ENCODE results near the gene KIF16B.

KIF16B gene

GRCh38 chr20:16293590-16293989 lies 279.7 kb downstream of the KIF16B start:
- TF ChIP-seq, protein P1, sequence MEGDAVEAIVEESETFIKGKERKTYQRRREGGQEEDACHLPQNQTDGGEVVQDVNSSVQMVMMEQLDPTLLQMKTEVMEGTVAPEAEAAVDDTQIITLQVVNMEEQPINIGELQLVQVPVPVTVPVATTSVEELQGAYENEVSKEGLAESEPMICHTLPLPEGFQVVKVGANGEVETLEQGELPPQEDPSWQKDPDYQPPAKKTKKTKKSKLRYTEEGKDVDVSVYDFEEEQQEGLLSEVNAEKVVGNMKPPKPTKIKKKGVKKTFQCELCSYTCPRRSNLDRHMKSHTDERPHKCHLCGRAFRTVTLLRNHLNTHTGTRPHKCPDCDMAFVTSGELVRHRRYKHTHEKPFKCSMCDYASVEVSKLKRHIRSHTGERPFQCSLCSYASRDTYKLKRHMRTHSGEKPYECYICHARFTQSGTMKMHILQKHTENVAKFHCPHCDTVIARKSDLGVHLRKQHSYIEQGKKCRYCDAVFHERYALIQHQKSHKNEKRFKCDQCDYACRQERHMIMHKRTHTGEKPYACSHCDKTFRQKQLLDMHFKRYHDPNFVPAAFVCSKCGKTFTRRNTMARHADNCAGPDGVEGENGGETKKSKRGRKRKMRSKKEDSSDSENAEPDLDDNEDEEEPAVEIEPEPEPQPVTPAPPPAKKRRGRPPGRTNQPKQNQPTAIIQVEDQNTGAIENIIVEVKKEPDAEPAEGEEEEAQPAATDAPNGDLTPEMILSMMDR (IDR thresholded peaks at IDR 0.05) = no peak

DNA sequence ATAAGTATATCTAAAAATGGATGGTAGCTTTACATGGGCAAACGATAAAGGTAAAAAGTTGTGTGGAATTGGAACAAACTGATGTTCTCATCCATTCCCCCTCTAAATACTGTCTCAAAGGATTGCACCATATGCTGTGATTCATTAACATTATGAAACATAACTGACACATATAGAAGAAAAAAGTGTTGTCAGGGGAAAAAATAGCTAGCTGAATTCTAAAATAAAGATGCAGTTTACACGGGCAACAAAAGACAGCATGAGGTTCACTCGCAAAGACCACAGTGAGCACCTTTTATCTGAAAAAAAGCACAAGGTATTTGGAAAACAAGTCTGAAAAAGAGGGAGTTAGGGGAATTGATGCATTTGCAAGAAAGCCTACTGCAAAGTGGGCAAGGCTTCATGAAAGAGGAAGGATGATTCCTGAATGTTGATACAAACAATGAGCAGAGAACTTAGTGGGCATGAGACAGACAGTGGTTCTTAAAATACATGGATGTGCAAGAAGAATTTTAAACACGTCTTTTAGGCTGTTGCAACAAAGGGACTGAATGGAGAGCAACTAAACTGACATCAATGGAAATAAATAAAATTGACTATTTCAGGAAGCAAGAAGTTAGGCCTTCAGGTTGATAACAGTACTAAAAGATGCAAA lies 280.9 kb downstream of the KIF16B start:
- TF ChIP-seq, protein P1 (IDR thresholded peaks at IDR 0.05) = no peak

DNA sequence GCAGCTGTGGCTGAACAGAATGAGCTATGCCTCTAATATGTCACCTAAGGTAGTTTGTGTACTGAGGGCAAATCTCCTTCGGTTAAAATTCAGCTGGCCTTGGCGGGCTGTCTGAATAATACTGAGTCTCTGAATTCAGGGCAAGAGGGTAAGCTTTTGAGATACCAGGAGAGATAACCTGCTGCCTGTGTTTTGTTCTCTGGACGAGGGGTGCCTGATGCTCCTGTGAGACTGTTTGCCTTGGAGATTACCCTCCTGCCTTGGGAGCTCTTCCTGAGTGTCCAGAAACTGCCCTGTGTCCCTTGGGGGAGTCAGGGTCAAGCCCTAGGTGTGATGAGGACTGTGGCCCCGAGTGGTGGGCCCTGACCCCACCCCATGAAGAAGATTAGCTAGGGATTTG lies 282.9 kb downstream of the KIF16B start:
- TF ChIP-seq, protein P1 (IDR thresholded peaks at IDR 0.05) = no peak

- TF ChIP-seq, protein P1 (IDR thresholded peaks at IDR 0.05) = no peak
Measured at GRCh38 chr20:16287776-16288175, 285.5 kb downstream of the KIF16B start.

- TF ChIP-seq, protein P1 (IDR thresholded peaks at IDR 0.05) = no peak
Measured at GRCh38 chr20:16286601-16287000, 286.6 kb downstream of the KIF16B start.

DNA sequence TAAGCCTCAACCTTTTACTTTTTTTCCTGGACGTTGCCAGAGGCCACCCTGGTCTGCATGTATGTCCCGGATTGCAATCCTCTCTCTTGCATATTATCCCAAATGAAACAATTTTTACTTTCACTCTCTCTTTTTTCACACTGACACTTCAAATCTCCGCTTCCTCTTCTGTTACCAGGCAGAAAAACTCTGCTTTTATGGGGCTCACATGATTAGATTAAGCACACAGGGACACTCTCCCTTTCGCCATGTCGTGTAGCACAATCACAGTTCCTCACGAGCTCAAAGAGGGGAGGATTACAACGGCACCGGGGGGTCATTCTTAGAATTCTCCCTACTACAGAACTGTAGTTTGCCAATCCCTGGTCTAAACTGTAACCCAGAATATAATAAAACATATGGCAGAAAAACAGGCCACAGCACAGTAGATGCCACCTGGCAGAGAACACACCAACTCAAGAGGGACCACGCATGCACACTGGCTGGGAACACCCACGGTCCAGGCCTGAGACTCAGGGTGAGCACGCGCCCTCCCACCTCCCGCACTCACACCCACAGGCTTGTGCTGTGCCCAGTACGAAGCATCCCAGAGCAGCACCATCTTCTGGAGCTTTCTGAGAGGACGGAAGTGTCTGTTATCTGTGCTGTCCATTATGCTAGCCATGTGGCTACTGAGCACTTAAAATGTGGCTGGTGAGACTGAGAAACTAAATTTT lies 288.7 kb downstream of the KIF16B start:
- TF ChIP-seq, protein P1 (IDR thresholded peaks at IDR 0.05) = no peak

DNA sequence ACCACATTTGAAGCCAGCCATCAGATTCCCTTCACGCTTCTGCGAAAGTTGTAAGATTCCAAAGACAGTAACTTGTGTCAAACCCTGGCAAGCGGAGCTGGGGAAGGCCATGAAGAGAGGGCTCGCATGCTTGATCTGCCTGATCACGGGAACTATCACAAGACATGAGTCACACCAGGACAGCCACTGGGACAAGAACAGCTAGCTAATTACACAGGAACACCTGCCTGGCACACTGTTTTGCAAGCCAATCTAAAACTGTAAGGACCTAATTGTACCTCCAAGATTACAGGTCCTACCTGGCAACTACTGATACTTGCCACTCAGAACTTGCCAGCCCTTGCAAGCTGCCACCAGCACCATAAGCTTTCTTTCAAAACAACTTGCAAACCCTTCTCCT lies 289.3 kb downstream of the KIF16B start:
- TF ChIP-seq, protein P1 (IDR thresholded peaks at IDR 0.05) = no peak

All from LNCAP (cell line).